GM10248 (cell line): Measurements from ENCODE around the gene ADAM19.

ENCODE experiments used
- CTCF ChIA-PET: fragments of 300-600 bp; sonication (Branson Sonifier 250); formaldehyde crosslinking; extraction: SDS; loops from one replicate; lab custom pipeline; 2021; ENCODE audit warnings: antibody characterized with exemption; lab: Yijun Ruan, JAX
- POLR2A ChIA-PET: fragments of 350-650 bp; sonication (Branson Sonifier 250); formaldehyde crosslinking; extraction: SDS; loops from one replicate; lab custom pipeline; 2020; ENCODE audit warnings: antibody characterized with exemption; lab: Yijun Ruan, JAX
- DNase-seq: peaks from one replicate; pipeline ENCODE4 v3.0.0; 2012; ENCODE audit errors: extremely low spot score
- CTCF ChIP-seq: IDR thresholded peaks from 2 replicates; pipeline ENCODE4 v1.5.1; 2012; ENCODE audit warnings: mild to moderate bottlenecking, low read depth; ENCODE audit errors: extremely low read depth, missing control alignments, control extremely low read depth

The ADAM19 gene

GRCh38 chr5:157606046-157606445 lies 30.5 kb upstream of the ADAM19 start:
- TF ChIP-seq CTCF: no peak
- DNase-seq: no peak
- ChIA-PET POLR2A (no interaction called here), CTCF (interaction anchor here (1.4 kb wide), 1 partner anchor 137 kb away, joined by 4 read pairs; the partner anchor contains the start of gene LSM11)

GRCh38 chr5:157603333-157604190 lies 28.0 kb upstream of the ADAM19 start:
- no peak for TF ChIP-seq CTCF
- POLR2A ChIA-PET: no interaction called here
- CTCF ChIA-PET: no interaction called here
- DNase-seq: no peak

- CTCF ChIA-PET: no interaction called here
- DNase-seq: no peak
- POLR2A ChIA-PET: no interaction called here
- TF ChIP-seq CTCF: no peak
Measured at GRCh38 chr5:157602505-157602904, 26.9 kb upstream of the ADAM19 start.

- ChIA-PET POLR2A (interaction anchor here (0.6 kb wide), 2 partner anchors 33 to 216 kb away, joined by 4 read pairs; no protein-coding TSS in a partner anchor), CTCF (interaction anchor here (0.9 kb wide), 1 partner anchor 9 kb away, joined by 4 read pairs; no protein-coding TSS in a partner anchor)
- no peak for TF ChIP-seq CTCF
- DNase-seq: no peak
Measured at GRCh38 chr5:157600252-157600651, 24.7 kb upstream of the ADAM19 start.

- TF ChIP-seq CTCF: no peak
- ChIA-PET CTCF (no interaction called here), POLR2A (no interaction called here)
- DNase-seq: no peak
Measured at GRCh38 chr5:157599565-157599964, 24.0 kb upstream of the ADAM19 start.

- CTCF ChIA-PET: interaction anchor here (0.7 to 5.1 kb wide), 3 partner anchors 13 to 53 kb away, joined by 3 to 42 read pairs (median 4); no protein-coding TSS in a partner anchor
- POLR2A ChIA-PET: no interaction called here
- no peak for TF ChIP-seq CTCF
- no peak for DNase-seq
Measured at GRCh38 chr5:157598350-157598936, 22.9 kb upstream of the ADAM19 start.
